ENCODE data around the gene GNPTAB.
"Not testable (repeated sequence)": the region's sequence is repeated elsewhere in the genome, so short reads cannot be mapped to it uniquely, and the experiment has no call there.

GNPTAB gene

GRCh38 chr12:101854747-101855146 lies 24.0 kb upstream of the GNPTAB start:
- no peak for DNase-seq (ENCODE audit: low read depth in 4 of 4, low spot score in 1 of 4)

GRCh38 chr12:101852998-101853397 lies 22.2 kb upstream of the GNPTAB start:
- no peak for DNase-seq (ENCODE audit: low read depth in 4 of 4, low spot score in 1 of 4)

GRCh38 chr12:101850199-101850598 lies 19.4 kb upstream of the GNPTAB start:
- no peak for DNase-seq (ENCODE audit: low read depth in 4 of 4, low spot score in 1 of 4)

DNA sequence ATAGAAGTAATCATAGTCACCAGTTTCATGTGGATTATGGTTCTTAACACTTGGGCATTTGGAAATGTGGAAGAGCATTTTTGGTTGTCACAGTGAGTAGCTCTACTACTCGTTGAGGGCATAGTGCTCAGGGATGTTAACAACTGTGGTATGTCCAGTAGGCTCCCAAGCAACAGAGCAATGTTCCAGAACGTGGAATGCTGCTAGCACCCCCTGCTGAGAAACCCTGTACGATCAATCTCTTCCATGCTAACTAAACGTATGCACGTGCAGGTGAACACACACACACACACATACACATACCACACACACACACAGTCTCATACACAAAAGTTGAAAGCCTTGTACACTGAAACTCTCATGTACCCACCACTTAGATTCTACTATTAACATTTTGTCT lies 16.6 kb upstream of the GNPTAB start:
- no peak for DNase-seq (ENCODE audit: low read depth in 4 of 4, low spot score in 1 of 4)

DNA sequence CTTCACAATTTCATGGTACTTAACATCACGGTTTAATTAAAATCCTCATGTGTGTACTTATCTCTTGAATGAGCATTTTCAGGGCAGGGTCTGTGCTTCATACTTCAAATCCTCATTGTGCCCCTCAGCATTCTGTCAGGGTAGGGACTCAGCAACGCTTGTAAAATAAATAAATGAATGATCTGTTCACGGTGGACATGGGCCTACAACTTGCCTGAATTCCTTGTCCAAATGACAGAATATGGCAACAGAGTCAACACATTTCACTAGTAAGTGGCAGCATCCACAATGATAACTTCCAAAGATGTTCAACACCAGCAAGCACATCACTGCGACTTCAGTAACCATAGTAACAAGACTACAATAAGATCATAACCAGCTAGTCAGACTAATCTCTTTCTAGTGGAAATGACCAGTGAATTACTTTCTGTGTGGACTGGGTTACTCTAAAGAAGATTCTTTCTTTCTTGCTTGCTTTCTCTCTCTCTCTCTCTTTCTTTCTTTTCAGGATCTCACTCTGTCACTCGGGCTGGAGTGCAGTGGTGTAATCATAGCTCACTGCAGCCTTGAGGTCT lies 14.5 kb upstream of the GNPTAB start:
- no peak for DNase-seq (ENCODE audit: low read depth in 4 of 4, low spot score in 1 of 4)

DNA sequence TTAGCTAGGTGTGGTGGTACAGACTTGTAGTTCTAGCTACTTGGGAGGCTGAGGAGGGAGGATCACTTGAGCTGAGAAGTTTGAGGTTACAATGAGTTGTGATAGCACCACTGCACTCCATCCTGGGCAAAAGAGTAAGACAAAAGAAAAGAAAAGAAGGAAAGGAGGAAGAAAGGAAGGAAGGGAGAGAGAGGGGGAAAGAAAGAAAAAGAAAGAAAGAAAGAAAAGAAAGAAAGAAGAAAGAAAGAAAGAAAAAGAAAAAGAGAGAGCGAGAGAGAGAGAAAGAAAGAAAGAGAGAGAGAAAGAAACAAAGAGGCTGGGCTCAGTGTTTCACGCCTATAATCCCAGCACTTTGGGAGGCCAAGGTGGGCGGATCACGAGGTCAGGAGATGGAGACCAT lies 10.3 kb upstream of the GNPTAB start:
- no peak for DNase-seq (ENCODE audit: low read depth in 4 of 4, low spot score in 1 of 4)

DNA sequence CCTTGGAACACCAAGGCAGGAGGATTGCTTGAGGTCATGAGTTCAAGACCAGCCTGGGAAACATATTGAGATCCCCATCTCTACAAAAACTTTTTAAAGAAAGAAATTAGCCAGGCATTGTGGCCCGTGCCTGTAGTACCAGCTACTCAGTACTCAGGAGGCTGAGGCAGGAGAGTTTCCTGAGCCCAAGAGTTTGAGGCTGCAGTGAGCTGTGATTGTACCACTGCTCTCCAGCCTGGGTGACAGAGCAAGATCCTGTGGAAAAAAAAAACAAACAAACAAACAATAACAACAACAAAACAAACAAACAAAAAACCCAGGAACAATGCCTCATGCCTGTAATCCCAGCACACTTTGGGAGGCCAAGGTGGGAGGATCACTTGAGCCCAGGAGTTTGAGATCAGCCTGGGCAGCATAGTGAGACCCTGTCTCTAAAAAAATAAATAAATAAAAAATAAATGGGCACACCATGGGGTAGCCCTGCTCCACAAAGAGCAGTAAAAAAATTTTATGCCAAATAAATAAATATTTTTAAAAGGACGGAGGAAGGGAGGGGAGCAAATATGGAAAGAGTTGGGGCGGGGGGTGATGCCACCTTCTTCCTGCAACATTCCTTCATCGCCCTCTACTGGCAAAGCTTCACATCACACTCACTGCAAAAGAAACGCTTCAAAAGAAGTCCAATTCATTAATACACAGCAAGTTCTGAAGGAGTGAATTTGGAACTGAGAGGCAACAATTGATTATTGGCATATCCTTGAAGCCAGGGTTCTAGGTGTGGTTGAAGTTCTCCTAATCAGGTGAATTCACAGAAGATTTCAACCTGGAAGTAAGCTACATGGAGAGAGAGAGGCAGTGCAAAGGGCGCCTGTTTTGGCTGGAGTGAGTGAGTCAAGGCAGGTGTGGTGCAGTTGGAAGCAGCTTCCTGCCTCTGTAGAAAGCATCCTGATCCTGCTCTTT lies 8.8 kb upstream of the GNPTAB start:
- DNase-seq (ENCODE audit: low read depth in 4 of 4, low spot score in 1 of 4), result peak; percentile 35 to 58 (median 47)

DNA sequence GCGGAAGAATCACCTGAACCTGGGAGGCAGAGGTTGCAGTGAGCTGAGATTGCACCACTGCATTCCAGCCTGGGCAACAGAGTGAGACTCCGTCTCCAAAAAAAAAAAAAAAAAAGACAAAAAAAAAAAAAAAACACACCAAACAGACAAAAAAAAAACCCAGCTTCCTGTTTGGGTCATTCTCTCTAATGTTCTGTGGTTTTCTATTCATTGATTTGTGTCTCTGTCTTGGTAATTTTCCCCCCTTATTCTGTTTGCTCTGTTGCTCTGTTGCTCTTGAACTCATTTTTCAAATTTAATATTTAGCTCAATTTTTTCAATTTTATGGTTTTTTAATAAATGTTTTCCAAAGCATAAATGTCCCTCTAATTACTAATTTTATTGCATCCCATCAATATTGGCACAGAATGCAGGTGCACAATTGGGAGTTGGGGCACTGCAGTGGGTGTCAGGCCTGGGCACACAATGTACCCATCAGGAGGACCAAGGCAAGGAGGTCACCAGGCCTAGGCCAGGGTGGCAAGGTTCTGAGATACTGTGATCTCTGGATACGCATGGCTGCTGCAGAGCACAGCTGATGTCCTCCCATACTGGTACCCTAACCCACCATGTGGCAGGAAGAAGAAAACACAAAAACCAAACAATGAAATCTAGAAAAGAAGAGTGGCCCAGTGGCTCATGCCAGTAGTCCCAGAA lies 8.0 kb upstream of the GNPTAB start:
- no peak for DNase-seq (ENCODE audit: low read depth in 4 of 4, low spot score in 1 of 4)

DNA sequence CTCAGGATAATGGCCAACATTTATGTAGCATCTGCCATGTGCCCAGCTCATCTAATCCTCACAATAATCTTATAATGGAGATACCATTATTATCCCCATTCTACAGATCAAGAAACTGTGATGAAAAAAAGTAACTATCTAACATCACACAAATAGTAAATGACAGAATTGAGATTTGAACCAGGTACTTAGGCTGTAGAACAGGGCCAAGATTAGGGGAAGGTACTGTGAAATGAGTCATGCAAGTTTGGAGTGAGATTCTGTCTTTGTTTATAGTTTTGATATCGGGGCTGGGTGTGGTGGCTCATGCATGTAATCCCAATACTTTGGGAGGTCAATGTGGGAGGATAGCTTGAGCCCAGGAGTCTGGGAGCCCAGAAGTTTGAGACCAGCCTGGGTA lies 1.3 kb upstream of the GNPTAB start:
- no peak for DNase-seq (ENCODE audit: low read depth in 4 of 4, low spot score in 1 of 4)

GRCh38 chr12:101829639-101830366 lies 956 bp downstream of the GNPTAB start:
- DNase-seq (ENCODE audit: low read depth in 4 of 4, low spot score in 1 of 4), result no peak

DNA sequence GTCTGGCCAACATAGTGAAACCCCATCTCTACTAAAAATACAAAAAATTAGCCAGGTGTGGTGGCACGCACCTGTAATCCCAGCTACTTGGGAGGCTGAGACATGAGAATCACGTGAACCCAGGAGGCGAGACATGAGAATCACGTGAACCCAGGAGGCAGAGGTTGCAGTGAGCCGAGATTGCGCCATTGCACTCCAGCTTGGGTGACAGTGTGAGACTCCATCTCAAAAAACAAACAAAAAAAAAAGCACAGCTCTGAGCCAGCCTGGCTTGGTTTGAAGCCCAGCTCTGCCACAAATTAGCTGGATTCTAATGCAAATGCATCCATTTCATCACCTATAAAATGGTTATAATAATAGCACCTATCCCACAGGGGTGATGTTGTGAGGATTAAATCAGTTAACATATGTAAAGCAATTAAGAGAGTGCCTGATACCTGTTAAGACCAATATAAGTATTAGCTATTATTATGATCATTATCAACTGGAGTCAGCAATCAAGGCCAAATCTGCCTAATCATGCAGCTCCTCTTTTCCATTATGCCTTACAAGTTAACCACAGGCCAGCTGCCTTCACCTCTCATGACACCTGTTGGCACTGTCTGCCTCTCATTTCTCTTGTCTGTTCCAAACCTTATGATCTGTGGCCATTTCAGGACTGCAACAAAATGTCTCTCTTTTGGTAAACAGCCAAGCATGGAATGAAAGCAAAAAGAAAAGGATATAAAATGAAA lies 2.1 kb downstream of the GNPTAB start:
- no peak for DNase-seq (ENCODE audit: low read depth in 4 of 4, low spot score in 1 of 4)

DNA sequence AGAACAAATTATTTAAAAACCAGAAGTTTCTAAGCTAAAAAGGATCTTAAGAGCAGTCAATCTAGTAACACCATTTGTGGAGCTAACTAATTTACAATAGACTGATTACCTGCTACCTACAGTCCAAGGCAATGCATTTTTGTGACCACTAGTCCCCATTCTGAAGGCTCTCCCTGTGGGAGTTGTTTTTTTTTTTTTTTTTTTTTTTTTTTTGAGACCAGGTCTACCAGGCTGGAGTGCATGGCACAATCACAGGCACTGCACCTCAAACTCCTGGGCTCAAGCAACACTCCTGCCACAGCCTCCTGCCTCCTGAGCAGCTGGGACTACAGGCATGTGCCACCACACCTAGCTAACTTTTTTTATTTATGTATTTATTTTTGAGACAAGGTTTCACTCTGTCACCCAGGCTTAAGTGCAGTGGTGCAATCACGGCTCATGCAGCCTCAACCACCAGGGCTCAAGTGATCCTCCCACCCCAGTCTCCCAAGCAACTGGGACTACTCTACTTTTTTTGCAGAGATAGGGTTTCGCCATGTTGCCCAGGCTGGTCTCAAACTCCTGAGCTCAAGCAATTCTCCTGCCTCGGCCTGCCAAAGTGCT lies 3.9 kb downstream of the GNPTAB start:
- no peak for DNase-seq (ENCODE audit: low read depth in 4 of 4, low spot score in 1 of 4)

DNA sequence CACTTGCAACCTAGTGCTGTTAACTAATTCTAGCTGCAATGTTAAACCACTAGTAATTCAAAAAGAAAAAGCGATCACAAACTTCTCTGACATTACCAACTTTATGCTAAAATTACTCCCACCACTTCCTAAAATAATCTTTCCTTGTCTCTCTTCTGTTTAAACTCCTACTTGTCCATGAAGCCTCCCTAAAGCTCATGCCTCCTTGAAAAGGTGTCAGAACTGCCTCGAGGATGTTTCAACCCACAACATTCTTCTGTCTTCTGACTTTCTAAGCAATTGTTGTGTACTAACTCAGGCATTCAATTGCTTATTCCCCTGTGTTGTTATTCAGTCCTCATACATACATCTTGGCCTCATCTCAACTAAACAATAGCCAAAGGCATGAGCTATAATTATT lies 5.9 kb downstream of the GNPTAB start:
- DNase-seq (ENCODE audit: low read depth in 4 of 4, low spot score in 1 of 4), result no peak

DNA sequence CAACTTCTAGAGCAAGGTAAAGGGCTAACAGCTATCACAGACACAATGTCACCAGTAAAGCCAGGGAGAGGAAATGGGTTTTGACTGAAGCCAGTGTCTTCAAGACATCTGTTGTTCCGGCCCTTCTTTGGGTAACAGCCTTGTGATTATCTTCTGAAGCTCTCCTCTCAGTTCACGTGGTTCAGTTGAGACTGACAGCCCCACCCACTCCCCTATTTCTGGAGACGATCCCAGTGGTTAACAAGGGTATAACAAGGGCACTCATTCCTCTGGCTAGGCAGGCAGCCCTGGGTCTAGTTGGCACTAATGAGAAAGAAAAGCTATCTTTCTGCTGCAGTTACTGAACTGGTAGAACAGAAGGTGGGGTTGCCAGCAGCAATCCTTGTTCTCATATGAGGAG lies 6.9 kb downstream of the GNPTAB start:
- peak in 3 of 4 experiments; percentile 13 to 44 (median 34) for DNase-seq (ENCODE audit: low read depth in 4 of 4, low spot score in 1 of 4)

DNA sequence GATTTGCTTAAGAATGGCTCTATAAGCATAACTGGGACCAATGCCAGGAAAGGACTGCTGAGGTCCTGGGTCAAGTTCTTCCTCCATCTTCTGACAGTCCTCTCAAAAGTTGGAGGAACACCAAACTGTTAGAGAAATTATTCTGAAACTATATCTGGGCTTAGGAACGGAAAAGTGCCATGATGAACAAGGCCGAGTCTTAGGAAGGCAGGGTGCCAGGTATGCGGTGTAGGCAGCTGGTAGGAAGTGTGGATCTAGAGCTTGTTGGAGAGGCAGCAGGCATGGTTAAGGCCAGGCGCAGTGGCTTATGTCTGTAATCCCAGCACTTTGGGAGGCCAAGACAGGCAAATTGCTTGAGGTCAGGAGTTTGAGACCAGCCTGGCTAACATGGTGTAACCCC lies 7.7 kb downstream of the GNPTAB start:
- no peak for DNase-seq (ENCODE audit: low read depth in 4 of 4, low spot score in 1 of 4)

GRCh38 chr12:101819467-101819866 lies 11.3 kb downstream of the GNPTAB start:
- DNase-seq (ENCODE audit: low read depth in 4 of 4, low spot score in 1 of 4), result no peak

- not testable (repeated sequence) for DNase-seq (ENCODE audit: low read depth in 4 of 4, low spot score in 1 of 4)
Measured at GRCh38 chr12:101818689-101819088, 12.1 kb downstream of the GNPTAB start.

- DNase-seq (ENCODE audit: low read depth in 4 of 4, low spot score in 1 of 4), result no peak
Measured at GRCh38 chr12:101813117-101813516, 17.6 kb downstream of the GNPTAB start.

DNA sequence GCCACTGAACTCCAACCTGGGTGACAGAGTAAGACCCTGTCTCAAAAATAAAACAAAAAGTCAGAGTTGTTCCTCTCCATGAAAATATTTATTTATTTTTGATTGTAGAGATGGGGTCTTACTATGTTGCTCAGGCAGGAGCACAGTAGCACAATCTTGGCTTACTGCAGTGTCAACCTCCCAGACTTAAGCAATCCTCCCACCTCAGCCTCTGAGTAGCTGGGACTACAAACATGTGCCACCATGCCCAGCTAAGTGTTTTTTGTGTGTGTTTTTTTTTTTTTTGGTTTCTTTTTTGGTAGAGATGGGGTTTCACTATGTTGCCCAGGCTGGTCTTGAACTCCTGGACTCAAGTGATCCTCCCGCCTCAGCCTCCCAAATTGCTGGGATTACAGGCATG lies 18.0 kb downstream of the GNPTAB start:
- DNase-seq (ENCODE audit: low read depth in 4 of 4, low spot score in 1 of 4), result not testable (repeated sequence)

DNA sequence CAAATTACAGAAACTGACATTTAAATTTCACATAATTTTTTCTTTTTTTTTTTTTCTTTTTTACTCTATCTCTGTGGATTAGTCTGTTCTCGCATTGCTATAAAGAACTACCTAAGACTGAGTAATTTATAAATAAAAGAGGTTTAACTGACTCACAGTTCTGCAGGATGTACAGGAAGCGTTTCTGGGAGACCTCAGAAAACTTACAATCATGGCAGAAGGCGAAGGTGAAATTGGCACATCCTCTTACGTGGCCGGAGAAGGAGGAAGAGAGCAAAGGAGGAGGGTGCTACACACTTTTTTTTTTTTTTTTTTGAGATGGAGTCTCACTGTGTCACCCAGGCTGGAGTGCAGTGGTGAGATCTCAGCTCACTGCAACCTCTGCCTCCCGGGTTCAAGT lies 19.4 kb downstream of the GNPTAB start:
- DNase-seq (ENCODE audit: low read depth in 4 of 4, low spot score in 1 of 4), result not testable (repeated sequence)
